Measurements from ENCODE around the gene HNRNPM. TPM values are rescaled to one million over a fixed set of nuclear protein-coding genes. Genes with fewer than 3 reads are reported as not detected.

The HNRNPM gene
- total and polyA plus RNA-seq, 11 donors: 43.4 to 183 (median 95.3) TPM

DNA sequence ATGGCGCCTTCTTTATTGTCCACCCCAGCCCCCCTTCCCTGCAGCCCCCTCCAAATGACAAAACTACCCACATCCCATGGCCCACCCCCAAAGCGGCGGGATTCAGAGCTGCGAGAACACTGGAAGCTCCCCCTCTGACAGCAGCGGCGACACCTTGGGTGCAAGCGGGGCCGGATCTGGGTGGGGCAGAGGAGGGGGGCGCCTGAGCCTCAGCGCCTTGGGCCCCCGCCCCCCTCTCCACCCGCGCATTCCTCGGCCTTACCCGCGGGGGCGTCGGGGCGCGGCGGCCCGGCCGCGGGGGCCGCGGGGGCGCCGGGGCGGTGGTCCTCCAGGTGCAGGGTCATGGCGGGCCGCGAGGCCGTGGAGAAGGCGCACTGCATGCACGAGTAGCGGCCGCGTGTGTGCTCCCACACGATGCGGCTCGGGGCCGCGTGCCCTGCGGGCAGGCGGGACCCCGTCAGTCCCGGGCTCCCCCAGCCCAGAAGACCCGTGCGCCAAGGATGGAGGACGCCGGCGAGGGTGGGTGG, 65.9 kb downstream of the HNRNPM start:
- peaks cover 0 to 18% (median 4%) of the 10 kb centered on the region in 9 donors for H3K36me3 ChIP-seq
- peaks cover 4 to 46% (median 24%) of the 10 kb centered on the region in 12 donors for H3K4me1 ChIP-seq
- H3K4me3 ChIP-seq: no peak overlapping the region
- no peaks in the 10 kb centered on the region for H3K9me3 ChIP-seq
- no peaks in the 10 kb centered on the region for H3K27me3 ChIP-seq
- ATAC-seq: no peak
- no peak overlapping the region for H3K27ac ChIP-seq
- 81 to 88% (median 83%) methylated on average over 30 to 52 of the region's 52 CpGs for WGBS, 4 donors
- no peak for DNase-seq
- TF ChIP-seq, protein P1, sequence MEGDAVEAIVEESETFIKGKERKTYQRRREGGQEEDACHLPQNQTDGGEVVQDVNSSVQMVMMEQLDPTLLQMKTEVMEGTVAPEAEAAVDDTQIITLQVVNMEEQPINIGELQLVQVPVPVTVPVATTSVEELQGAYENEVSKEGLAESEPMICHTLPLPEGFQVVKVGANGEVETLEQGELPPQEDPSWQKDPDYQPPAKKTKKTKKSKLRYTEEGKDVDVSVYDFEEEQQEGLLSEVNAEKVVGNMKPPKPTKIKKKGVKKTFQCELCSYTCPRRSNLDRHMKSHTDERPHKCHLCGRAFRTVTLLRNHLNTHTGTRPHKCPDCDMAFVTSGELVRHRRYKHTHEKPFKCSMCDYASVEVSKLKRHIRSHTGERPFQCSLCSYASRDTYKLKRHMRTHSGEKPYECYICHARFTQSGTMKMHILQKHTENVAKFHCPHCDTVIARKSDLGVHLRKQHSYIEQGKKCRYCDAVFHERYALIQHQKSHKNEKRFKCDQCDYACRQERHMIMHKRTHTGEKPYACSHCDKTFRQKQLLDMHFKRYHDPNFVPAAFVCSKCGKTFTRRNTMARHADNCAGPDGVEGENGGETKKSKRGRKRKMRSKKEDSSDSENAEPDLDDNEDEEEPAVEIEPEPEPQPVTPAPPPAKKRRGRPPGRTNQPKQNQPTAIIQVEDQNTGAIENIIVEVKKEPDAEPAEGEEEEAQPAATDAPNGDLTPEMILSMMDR (IDR thresholded peaks at IDR 0.05): no peak
- intact Hi-C loops (cut with DNase I): loop anchor here in 3 of 10 donors (5.0 kb wide), 2 partner anchors 63 to 98 kb away; partner anchors contain the start of gene MARCHF2 (in 2 of the 3)

DNA sequence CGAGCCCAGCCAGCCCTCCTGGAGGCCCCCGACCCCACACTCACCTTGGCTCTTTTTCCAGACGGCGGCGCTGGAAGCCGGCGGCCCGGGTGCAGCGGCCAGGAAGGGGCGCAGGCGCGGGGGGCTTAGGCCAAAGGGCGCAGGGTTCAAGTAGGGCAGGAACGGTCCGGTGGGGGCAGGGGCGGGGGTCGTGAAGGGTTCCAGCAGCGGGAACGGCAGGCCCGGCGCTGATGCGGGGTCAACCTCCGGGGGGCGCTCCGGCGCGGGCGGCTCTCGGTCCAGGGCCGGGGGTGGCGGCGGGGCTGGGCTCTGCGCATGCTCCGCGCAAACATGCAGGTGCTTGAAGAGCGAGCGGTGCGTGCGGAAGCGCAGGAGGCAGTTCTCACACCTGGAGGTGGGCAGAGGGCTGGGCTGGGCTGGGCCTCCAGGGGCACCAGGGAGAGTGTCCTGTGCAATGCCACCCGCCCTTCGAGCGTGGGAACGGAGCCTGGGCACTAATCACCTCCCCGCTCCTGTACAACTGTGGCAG, 66.9 kb downstream of the HNRNPM start:
- DNase-seq (no peak), ATAC-seq (no peak)
- Histone ChIP-seq H3K4me1 (peaks cover 4 to 44% (median 17%) of the 10 kb centered on the region in 12 donors), H3K9me3 (no peaks in the 10 kb centered on the region), H3K36me3 (peaks cover 0 to 18% (median 4%) of the 10 kb centered on the region in 9 donors), H3K4me3 (no peak overlapping the region), H3K27me3 (no peaks in the 10 kb centered on the region), H3K27ac (no peak overlapping the region)
- intact Hi-C loops (cut with DNase I): loop anchor here in 3 of 10 donors (5.0 kb wide), 2 partner anchors 64 to 99 kb away; partner anchors contain the start of gene MARCHF2 (in 2 of the 3)
- TF ChIP-seq, protein P1 (IDR thresholded peaks at IDR 0.05): no peak
- TF ChIP-seq POLR2A (IDR thresholded peaks at IDR 0.05): no peak
- 68 to 83% (median 72%) methylated on average over 29 to 45 of the region's 45 CpGs for WGBS, 4 donors

DNA sequence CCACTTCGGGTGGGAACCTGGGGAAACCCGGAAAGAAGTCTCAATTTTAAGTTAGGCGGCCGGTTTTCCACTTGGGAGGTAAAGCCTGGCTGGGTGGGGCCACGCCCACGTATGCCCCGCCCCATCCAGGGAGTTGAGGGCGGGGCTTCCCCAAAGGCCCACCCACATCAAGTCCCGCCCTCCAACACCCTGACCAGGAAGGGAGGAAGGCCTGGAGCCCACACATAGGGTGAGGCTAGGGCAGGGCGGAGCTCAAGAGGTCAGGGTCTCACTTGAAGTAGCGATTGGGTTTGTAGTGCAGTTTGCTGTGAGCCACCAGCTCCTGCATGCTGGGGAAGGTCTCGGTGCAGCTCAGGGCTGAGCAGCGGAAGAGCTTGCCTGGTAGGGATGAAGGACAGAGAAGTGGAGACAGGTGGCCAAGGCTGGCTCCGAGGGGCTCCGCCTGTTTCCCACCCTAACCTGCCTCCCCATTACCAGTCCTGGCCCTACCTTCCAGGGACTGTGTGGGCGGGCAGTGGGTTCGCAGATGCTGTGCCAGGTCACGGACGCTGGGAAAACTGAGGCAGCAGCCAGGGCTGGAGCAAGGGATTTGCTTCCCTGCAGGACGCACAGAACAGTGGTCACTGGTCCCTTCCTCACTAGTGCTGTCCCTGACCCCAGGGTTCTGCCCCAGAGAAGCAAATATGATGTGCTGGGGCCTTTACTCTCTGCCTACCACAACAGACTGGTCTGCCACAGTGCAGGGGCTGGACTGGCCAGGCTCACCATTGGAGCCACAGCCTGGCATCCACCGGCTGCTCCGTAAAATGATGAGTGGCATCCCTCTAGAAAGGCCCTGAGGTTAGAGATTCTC, 67.6 kb downstream of the HNRNPM start:
- Histone ChIP-seq H3K4me3 (peak overlapping the region in 1 of 12 donors; percentile 88), H3K36me3 (peaks cover 0 to 18% (median 4%) of the 10 kb centered on the region in 9 donors), H3K4me1 (peaks cover 4 to 48% (median 17%) of the 10 kb centered on the region in 12 donors), H3K9me3 (no peaks in the 10 kb centered on the region), H3K27me3 (no peaks in the 10 kb centered on the region), H3K27ac (peak overlapping the region in 6 of 12 donors; percentile 97 to 100 (median 98))
- ATAC-seq (no peak), DNase-seq (peak in 1 of 5 donors; percentile 39)
- TF ChIP-seq, protein P1 (IDR thresholded peaks at IDR 0.05): no peak
- TF ChIP-seq POLR2A (IDR thresholded peaks at IDR 0.05): no peak
- intact Hi-C loops (cut with DNase I): loop anchor here in 3 of 10 donors (5.0 kb wide), 2 partner anchors 65 to 100 kb away; partner anchors contain the start of gene MARCHF2 (in 2 of the 3)
- 78 to 83% (median 80%) methylated on average over 15 to 22 of the region's 22 CpGs for WGBS, 4 donors
